K562 (cell line): ENCODE measurements around the gene BNIPL. TPM values are rescaled to one million over a fixed set of nuclear protein-coding genes. Genes with fewer than 3 reads are reported as not detected.
A peak's percentile ranks its signal among the peaks of the same experiment; 100 is the strongest.

Experiments
- ATF7 ChIP-seq: fragments of 450-650 bp; IDR thresholded peaks from 2 replicates; pipeline ENCODE4 v1.7.1; 2014; ENCODE audit warnings: mild to moderate bottlenecking, moderate library complexity
- GABPA ChIP-seq: fragments of 200-800 bp; sonication (Bioruptor generic); conservative IDR thresholded peaks from 2 replicates; pipeline ENCODE4 v1.6.1; 2016; ENCODE audit warnings: low read depth, missing genetic modification characterization, missing compliant biosample characterization
- GTF2A2 ChIP-seq: IDR thresholded peaks from 2 replicates; pipeline ENCODE4 v1.6.1; 2016; ENCODE audit warnings: mild to moderate bottlenecking, missing genetic modification characterization, missing compliant biosample characterization
- HDAC1 ChIP-seq, 2 experiments: fragments of 450-650 bp; IDR thresholded peaks; 2 replicates each; pipeline ENCODE4 v1.6.1; 2016 to 2017; ENCODE audit warnings: inconsistent platforms in 1 of 2, mild to moderate bottlenecking in 1 of 2, moderate library complexity in 1 of 2
- ID3 ChIP-seq, 2 experiments: fragments of 250-450 bp in 1 of 2; fragments of 450-650 bp in 1 of 2; sonication (Bioruptor Pico) in 1 of 2; IDR thresholded peaks; 2 replicates each; pipeline versions ENCODE4 v1.6.1 to v1.8.0; 2016 to 2021; ENCODE audit warnings: mild to moderate bottlenecking in 2 of 2, moderate library complexity in 2 of 2, missing compliant biosample characterization in 1 of 2, missing genetic modification characterization in 1 of 2
- MCM7 ChIP-seq, 2 experiments: fragments of 450-650 bp; IDR thresholded peaks; 2 replicates each; pipeline ENCODE4 v1.6.1; 2016 to 2018
- SAP30 ChIP-seq: fragments of 200-600 bp; sonication (generic); IDR thresholded peaks from 2 replicates; pipeline ENCODE4 v1.6.1; 2012; ENCODE audit warnings: borderline replicate concordance, low read depth, mild to moderate bottlenecking, moderate library complexity, low read length, control low read depth, inconsistent platforms; ENCODE audit not compliant: insufficient read depth, poor library complexity, severe bottlenecking
- SMAD4 ChIP-seq: fragments of 250-450 bp; sonication (Bioruptor Pico); conservative IDR thresholded peaks from 2 replicates; pipeline ENCODE4 v1.8.0; 2021; ENCODE audit warnings: inconsistent platforms, mild to moderate bottlenecking, moderate library complexity
- THAP12 ChIP-seq: fragments of 250-450 bp; sonication (Bioruptor Pico); IDR thresholded peaks from 2 replicates; pipeline ENCODE4 v1.9.0; 2021; ENCODE audit warnings: mild to moderate bottlenecking, inconsistent platforms
- polyA plus RNA-seq, 8 experiments: library from polyadenylated mRNA; depleted of rRNA in 4 of 8; stranded (reverse) in 5 of 8; unstranded in 3 of 8; fragments of >200 nt; fragmentation: Nextera tagmentation in 2 of 8; fragmentation: Illumina TruSeq in 1 of 8; extraction: Ambion mirVana in 2 of 8; extraction: Trizol in 1 of 8; gene quantifications; 2 replicates each; pipeline versions ENCODE4 v1.2.1 to v1.2.3, GENCODE V29; 2011 to 2014; ENCODE audit warnings: inconsistent platforms in 1 of 8, missing spikeins in 1 of 8
- total RNA-seq, 7 experiments: library from RNA; depleted of rRNA in 6 of 7; stranded (reverse); fragments of >200 nt in 6 of 7; fragmentation: Illumina TruSeq in 2 of 7; extraction: Trizol in 2 of 7; gene quantifications; 2 replicates each; pipeline versions ENCODE4 v1.2.1 to v1.2.3, GENCODE V29; 2011 to 2021; ENCODE audit warnings: low replicate concordance in 1 of 7
- TF ChIP-seq, protein P1 (sequence below): fragments of 450-650 bp; IDR thresholded peaks from 2 replicates; pipeline ENCODE4 v1.6.1; 2018; ENCODE audit warnings: mild to moderate bottlenecking, low read depth; ENCODE audit not compliant: partially characterized antibody
- TF ChIP-seq, protein P2 (sequence below), 2 experiments: fragments of 450-650 bp in 1 of 2; sonication (generic) in 1 of 2; formaldehyde crosslinking in 1 of 2; IDR thresholded peaks; 2 replicates each; pipeline versions ENCODE4 v1.7.1 to v1.9.0; 2016 to 2022; ENCODE audit warnings: inconsistent platforms in 1 of 2, mild to moderate bottlenecking in 1 of 2, missing genetic modification reagents in 1 of 2

BNIPL gene
- total and polyA plus RNA-seq, 9 of the 15 experiments (the other 6 are each of a cell fraction or from before 2014, with no cell fraction given): 0.08 to 1.4 (median 0.68) TPM

GRCh38 chr1:151059109-151060006 is 23.0 kb downstream of the BNIPL start, which contains the start of gene CDC42SE1 (continued):
- TF ChIP-seq ID3 (CRISPR knock-in tag; IDR thresholded peaks at IDR 0.05) (no peak), ID3 (tag; IDR thresholded peaks at IDR 0.05) (no peak; the same call in 1 of the 2 replicates), SMAD4 (peak; percentile 100), ATF7 (peak; percentile 86), MCM7 (IDR thresholded peaks at IDR 0.05) (no peak), HDAC1 (IDR thresholded peaks at IDR 0.05) (peak in 1 of 2 experiments; percentile 90; a peak in 3 of 4 replicates), GABPA (tag) (peak; percentile 88), GTF2A2 (tag) (no peak), SAP30 (peak; percentile 53), THAP12 (CRISPR knock-in tag) (peak; percentile 91)
- TF ChIP-seq, protein P1, sequence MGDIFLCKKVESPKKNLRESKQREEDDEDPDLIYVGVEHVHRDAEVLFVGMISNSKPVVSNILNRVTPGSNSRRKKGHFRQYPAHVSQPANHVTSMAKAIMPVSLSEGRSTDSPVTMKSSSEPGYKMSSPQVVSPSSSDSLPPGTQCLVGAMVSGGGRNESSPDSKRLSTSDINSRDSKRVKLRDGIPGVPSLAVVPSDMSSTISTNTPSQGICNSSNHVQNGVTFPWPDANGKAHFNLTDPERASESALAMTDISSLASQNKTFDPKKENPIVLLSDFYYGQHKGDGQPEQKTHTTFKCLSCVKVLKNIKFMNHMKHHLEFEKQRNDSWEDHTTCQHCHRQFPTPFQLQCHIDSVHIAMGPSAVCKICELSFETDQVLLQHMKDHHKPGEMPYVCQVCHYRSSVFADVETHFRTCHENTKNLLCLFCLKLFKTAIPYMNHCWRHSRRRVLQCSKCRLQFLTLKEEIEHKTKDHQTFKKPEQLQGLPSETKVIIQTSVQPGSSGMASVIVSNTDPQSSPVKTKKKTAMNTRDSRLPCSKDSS: no peak
- TF ChIP-seq, protein P2, sequence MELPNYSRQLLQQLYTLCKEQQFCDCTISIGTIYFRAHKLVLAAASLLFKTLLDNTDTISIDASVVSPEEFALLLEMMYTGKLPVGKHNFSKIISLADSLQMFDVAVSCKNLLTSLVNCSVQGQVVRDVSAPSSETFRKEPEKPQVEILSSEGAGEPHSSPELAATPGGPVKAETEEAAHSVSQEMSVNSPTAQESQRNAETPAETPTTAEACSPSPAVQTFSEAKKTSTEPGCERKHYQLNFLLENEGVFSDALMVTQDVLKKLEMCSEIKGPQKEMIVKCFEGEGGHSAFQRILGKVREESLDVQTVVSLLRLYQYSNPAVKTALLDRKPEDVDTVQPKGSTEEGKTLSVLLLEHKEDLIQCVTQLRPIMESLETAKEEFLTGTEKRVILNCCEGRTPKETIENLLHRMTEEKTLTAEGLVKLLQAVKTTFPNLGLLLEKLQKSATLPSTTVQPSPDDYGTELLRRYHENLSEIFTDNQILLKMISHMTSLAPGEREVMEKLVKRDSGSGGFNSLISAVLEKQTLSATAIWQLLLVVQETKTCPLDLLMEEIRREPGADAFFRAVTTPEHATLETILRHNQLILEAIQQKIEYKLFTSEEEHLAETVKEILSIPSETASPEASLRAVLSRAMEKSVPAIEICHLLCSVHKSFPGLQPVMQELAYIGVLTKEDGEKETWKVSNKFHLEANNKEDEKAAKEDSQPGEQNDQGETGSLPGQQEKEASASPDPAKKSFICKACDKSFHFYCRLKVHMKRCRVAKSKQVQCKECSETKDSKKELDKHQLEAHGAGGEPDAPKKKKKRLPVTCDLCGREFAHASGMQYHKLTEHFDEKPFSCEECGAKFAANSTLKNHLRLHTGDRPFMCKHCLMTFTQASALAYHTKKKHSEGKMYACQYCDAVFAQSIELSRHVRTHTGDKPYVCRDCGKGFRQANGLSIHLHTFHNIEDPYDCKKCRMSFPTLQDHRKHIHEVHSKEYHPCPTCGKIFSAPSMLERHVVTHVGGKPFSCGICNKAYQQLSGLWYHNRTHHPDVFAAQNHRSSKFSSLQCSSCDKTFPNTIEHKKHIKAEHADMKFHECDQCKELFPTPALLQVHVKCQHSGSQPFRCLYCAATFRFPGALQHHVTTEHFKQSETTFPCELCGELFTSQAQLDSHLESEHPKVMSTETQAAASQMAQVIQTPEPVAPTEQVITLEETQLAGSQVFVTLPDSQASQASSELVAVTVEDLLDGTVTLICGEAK (IDR thresholded peaks at IDR 0.05): peak; percentile 85
- TF ChIP-seq, protein P2 (CRISPR knock-in tag; IDR thresholded peaks at IDR 0.05): no peak
